ENCODE data around the gene DSC2.

The DSC2 gene

DNA sequence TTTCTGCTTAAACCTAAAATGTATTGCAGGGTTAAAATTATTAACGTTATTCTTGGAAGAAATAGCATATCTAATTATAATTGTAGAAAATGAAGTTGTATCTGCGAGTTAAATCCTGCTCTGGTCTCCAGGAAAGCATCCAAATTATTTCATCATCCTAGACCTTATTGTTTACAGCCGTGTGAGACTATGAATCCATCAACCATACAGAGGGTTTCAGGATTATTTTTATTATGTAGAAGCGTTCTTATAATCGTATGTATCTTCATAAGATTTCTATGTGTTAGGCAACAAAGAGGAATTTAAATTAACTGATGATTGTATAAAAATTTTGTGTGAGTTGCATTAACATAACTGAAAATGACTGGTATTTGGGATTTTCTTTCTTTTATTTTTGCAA lies 45.2 kb downstream of the DSC2 start:
- no peak overlapping the region for H3K27ac ChIP-seq
- TF ChIP-seq, protein P1, sequence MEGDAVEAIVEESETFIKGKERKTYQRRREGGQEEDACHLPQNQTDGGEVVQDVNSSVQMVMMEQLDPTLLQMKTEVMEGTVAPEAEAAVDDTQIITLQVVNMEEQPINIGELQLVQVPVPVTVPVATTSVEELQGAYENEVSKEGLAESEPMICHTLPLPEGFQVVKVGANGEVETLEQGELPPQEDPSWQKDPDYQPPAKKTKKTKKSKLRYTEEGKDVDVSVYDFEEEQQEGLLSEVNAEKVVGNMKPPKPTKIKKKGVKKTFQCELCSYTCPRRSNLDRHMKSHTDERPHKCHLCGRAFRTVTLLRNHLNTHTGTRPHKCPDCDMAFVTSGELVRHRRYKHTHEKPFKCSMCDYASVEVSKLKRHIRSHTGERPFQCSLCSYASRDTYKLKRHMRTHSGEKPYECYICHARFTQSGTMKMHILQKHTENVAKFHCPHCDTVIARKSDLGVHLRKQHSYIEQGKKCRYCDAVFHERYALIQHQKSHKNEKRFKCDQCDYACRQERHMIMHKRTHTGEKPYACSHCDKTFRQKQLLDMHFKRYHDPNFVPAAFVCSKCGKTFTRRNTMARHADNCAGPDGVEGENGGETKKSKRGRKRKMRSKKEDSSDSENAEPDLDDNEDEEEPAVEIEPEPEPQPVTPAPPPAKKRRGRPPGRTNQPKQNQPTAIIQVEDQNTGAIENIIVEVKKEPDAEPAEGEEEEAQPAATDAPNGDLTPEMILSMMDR (IDR thresholded peaks at IDR 0.05), result no peak
- no peak for TF ChIP-seq ZFX (IDR thresholded peaks at IDR 0.05; ENCODE audit: borderline replicate concordance)

DNA sequence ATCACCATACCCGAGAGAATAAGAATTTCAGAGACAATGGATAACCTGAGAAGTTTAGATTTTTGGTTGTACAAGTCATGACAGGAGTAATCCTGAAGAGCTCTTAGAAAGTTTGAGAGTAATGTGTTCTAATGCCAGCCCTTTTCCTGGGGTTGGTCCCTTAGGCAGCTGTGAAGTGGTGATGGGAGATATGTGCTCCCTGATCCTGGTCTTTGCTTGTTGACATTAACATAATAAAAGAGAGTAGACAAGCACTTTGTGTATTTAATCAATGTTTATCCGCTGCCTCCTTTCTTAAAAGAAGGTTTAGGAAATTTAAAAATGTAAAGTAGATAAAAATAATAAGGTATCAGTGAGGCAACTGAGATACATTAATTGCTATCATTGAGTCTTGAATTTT lies 45.9 kb downstream of the DSC2 start:
- no peak overlapping the region for H3K27ac ChIP-seq
- TF ChIP-seq, protein P1 (IDR thresholded peaks at IDR 0.05), result no peak
- no peak for TF ChIP-seq ZFX (IDR thresholded peaks at IDR 0.05; ENCODE audit: borderline replicate concordance)

DNA sequence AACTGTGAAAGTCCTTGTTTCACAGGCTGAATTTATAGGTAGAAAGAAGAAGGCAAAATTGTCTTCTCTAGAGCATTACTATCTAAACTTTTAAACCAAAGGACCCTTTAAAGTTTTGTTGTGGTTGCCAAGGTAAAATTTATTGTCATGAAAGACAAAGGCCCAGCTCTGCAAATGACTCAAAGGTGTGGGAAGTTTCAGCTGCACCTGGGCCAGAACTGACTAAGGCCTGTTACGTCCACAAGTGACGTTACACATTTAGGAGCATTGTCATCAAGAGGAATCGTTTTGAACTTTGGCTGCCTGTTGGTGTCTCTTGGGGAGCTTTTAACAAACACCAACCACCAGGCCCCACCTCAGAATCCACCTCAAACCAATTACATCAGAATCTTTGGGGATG lies 51.6 kb downstream of the DSC2 start:
- H3K27ac ChIP-seq, result no peak overlapping the region

DNA sequence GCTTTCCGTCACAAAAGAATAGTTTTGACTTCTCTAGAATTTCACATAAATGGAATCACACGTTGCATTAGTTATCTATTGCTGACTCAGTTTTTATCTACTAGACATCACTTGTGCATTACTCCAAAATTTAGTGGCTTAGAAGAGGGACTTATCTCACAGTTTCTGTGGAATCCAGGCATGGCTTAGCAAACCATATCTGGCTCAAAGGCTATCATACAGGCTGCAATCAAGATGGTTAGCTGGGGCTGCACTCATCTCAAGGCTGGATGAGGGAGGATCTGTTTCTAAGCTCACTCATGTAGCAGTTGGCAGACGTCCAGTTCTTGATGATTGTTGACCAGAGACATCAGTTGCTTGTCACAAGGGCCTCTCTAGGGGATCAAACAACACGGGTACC lies 53.0 kb downstream of the DSC2 start:
- TF ChIP-seq ZFX (IDR thresholded peaks at IDR 0.05; ENCODE audit: borderline replicate concordance), result no peak
- TF ChIP-seq, protein P1 (IDR thresholded peaks at IDR 0.05), result no peak

More for the DNA sequence above, 51.6 kb downstream of the DSC2 start:
- TF ChIP-seq, protein P1 (IDR thresholded peaks at IDR 0.05), result no peak
- no peak for TF ChIP-seq ZFX (IDR thresholded peaks at IDR 0.05; ENCODE audit: borderline replicate concordance)

DNA sequence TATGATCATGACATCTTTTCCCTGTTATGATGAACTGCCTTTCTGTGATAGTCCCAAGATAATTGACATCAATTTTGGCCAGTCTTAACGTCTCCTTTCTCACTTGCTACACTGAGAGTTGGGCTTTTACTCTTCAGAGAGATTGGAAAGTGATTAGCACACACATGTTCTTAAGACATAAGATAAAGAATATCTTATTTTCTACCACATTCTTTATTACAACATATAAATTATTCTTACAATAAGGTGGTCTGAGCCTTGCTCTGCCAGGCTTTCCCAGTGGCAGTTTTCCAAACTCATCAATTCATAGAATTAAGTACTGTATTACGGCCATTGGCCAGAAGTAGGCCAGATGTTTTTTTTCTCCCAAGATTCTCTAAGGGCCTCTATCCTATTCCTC lies 54.0 kb downstream of the DSC2 start:
- no peak for TF ChIP-seq ZFX (IDR thresholded peaks at IDR 0.05; ENCODE audit: borderline replicate concordance)
- TF ChIP-seq, protein P1 (IDR thresholded peaks at IDR 0.05), result no peak

More for the DNA sequence above, 53.0 kb downstream of the DSC2 start:
- H3K27ac ChIP-seq, result no peak overlapping the region

DNA sequence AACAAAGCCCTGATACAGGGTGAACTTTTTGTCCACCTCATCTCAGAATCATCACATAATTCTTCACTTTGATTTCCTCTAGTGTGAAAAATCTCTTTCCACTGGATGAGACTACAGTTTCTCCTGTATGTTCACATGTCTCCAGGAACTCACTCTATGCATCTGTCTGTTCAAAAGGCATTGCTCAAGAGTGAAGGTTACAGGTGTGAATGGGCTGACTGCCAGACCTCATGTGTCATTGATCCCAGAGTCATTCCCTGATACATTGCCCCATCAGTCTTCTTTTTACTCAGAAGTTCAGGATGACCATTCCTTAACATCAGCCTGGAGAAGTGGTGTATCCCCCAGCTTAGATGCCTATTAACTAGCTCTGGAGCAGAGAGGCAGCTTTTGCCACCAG lies 55.3 kb downstream of the DSC2 start:
- TF ChIP-seq ZFX (IDR thresholded peaks at IDR 0.05; ENCODE audit: borderline replicate concordance), result no peak

More for the DNA sequence above, 54.0 kb downstream of the DSC2 start:
- H3K27ac ChIP-seq, result no peak overlapping the region

DNA sequence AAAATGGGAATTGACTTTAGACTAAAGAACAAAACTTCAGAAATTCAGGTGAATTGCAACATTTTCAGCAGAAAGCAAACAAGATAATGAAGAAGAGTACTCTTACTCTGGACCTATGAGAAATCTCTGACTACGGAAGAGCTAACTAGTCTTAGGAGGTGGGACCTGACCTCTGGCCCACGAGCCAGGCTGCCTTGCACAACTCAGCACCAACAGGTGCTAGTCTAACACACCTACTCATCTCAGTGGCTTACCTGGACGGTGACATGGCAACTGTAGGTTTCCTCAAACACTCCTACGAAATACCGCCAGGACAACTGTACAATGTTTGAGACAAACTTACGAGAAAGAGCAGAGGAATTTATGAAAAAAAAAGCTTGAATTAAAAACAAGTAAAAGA lies 56.6 kb downstream of the DSC2 start:
- no peak overlapping the region for H3K27ac ChIP-seq
- TF ChIP-seq ZFX (IDR thresholded peaks at IDR 0.05; ENCODE audit: borderline replicate concordance), result no peak
- TF ChIP-seq, protein P1 (IDR thresholded peaks at IDR 0.05), result no peak

More for the DNA sequence above, 55.3 kb downstream of the DSC2 start:
- H3K27ac ChIP-seq, result no peak overlapping the region

DNA sequence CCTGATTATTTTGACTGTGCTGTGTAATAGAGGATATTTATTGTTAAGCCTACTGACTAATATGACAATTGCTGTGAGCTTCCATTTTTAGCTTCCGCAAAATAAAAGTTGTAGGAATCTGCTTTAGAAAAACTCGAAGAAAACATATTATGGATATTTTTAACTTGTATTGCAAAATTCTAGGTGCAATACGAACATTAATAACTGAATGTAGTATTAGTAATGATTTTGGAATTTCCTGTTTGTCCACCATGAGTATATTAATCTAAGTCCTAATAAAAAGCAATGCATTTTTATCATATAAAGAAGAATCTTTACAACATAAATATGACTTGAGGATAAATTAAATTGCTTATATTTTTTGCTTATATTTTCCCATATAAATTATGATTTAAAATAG lies 57.3 kb downstream of the DSC2 start:
- H3K27ac ChIP-seq, result no peak overlapping the region
- no peak for TF ChIP-seq ZFX (IDR thresholded peaks at IDR 0.05; ENCODE audit: borderline replicate concordance)
- TF ChIP-seq, protein P1 (IDR thresholded peaks at IDR 0.05), result no peak
